OCI-LY1 (cell line): ENCODE results near the gene ETV1.

Experiments
- CTCF ChIP-seq: fragments of 200-600 bp; sonication (generic), shearing (Covaris generic); IDR thresholded peaks from 2 replicates; pipeline ENCODE4 v1.5.1; 2017; ENCODE audit warnings: mild to moderate bottlenecking, antibody characterized with exemption, low read length, moderate library complexity, mixed read lengths
- EZH2 ChIP-seq: fragments of 200-600 bp; sonication (generic), shearing (Covaris generic); IDR thresholded peaks from 2 replicates; pipeline ENCODE4 v1.8.0; 2017; ENCODE audit warnings: borderline replicate concordance, mixed run types, mild to moderate bottlenecking, antibody characterized with exemption, low read length, moderate library complexity, mixed read lengths

- no peak for TF ChIP-seq CTCF
- TF ChIP-seq EZH2, result no peak
Measured at GRCh38 chr7:14023342-14023741, 33.9 kb upstream of the ETV1 start.
